Panc1 (cell line): Measurements from ENCODE around the gene BPGM. TPM values are rescaled to one million over a fixed set of nuclear protein-coding genes. Genes with fewer than 3 reads are reported as not detected.

Experiments used
- ATAC-seq: fragments of 200-7000 bp; cut with Tn5 transposase; 2 replicates; pipeline ENCODE4 v1.9.1; 2020; ENCODE audit warnings: mild to moderate bottlenecking, moderate library complexity
- BruUV-seq: library from RNA; stranded (reverse); fragments of 400-500 nt; replicated peaks from 2 replicates; lab custom pipeline; 2021; lab: Mats Ljungman, UMichigan
- CTCF ChIA-PET: fragments of 300-600 bp; sonication (Branson Sonifier 250); formaldehyde crosslinking; loops from one replicate; lab custom pipeline; 2022; ENCODE audit warnings: antibody characterized with exemption; lab: Charles Lee
- POLR2A ChIA-PET: fragments of 300-600 bp; sonication (Branson Sonifier 250); formaldehyde crosslinking; loops from one replicate; lab custom pipeline; 2022; ENCODE audit warnings: antibody characterized with exemption; lab: Charles Lee
- DNase-seq: peaks from one replicate; pipeline ENCODE4 v3.0.0-alpha.2; 2010; ENCODE audit warnings: low read depth, low spot score
- H3K27ac ChIP-seq: 2 replicates; pipeline ENCODE4 v1.5.1; 2011; ENCODE audit warnings: mild to moderate bottlenecking, low read length, inconsistent platforms
- H3K27me3 ChIP-seq: fragments of 200-500 bp; sonication (Bioruptor generic); 2 replicates; pipeline ENCODE4 v1.6.0; 2014; ENCODE audit warnings: low read length, inconsistent platforms; ENCODE audit not compliant: control insufficient read depth, insufficient read depth
- H3K36me3 ChIP-seq: fragments of 200-500 bp; sonication (Bioruptor generic); 2 replicates; pipeline ENCODE4 v1.5.1; 2014; ENCODE audit warnings: inconsistent platforms, mild to moderate bottlenecking, low read length, moderate library complexity; ENCODE audit not compliant: control insufficient read depth, insufficient read depth
- H3K4me1 ChIP-seq: 2 replicates; pipeline ENCODE4 v1.5.1; 2011; ENCODE audit warnings: inconsistent platforms, mild to moderate bottlenecking, low read length, moderate library complexity; ENCODE audit not compliant: control insufficient read depth, insufficient read depth
- H3K4me3 ChIP-seq, 2 experiments: 2 replicates each; pipeline ENCODE4 v1.5.1; 2011 to 2012; ENCODE audit warnings: low read depth in 2 of 2, low read length in 2 of 2, mild to moderate bottlenecking in 2 of 2, inconsistent platforms in 1 of 2, moderate library complexity in 1 of 2
- H3K9me3 ChIP-seq: fragments of 200-500 bp; sonication (Bioruptor generic); 2 replicates; pipeline ENCODE4 v1.5.1; 2014; ENCODE audit warnings: low read depth, mild to moderate bottlenecking, inconsistent platforms, low read length, moderate library complexity; ENCODE audit not compliant: control insufficient read depth, insufficient read depth
- POLR2AphosphoS5 ChIP-seq: IDR thresholded peaks from 2 replicates; pipeline ENCODE4 v1.6.1; 2012; ENCODE audit warnings: mild to moderate bottlenecking, low read depth, low read length, moderate library complexity
- REST ChIP-seq, 2 experiments: IDR thresholded peaks; 2 replicates each; pipeline ENCODE4 v1.6.1; 2011 to 2012; ENCODE audit warnings: low read depth in 2 of 2, control low read depth in 1 of 2, low read length in 1 of 2, mild to moderate bottlenecking in 1 of 2, moderate library complexity in 1 of 2; ENCODE audit not compliant: insufficient read depth in 1 of 2
- SIN3A ChIP-seq: IDR thresholded peaks from 2 replicates; pipeline ENCODE4 v1.6.1; 2012; ENCODE audit warnings: low read depth, mild to moderate bottlenecking, low read length, moderate library complexity, borderline replicate concordance; ENCODE audit not compliant: insufficient read depth
- TCF7L2 ChIP-seq: IDR thresholded peaks from 2 replicates; pipeline ENCODE4 v1.6.1; 2011; ENCODE audit warnings: mild to moderate bottlenecking, low read depth, low read length, inconsistent platforms
- in situ Hi-C: cut with HindIII; loops from 2 replicates; pipeline ENCODE4 v1.10.0; 2016; ENCODE audit warnings: low sequenced_read_pairs, low pct_unique_long_range_greater_than_20kb
- intact Hi-C: fragments of 100-400 bp; cut with micrococcal nuclease; formaldehyde crosslinking; loops from one replicate; pipeline ENCODE4 v1.10.0; 2022; ENCODE audit not compliant: unreplicated experiment
- total RNA-seq: library from RNA; stranded (reverse); gene quantifications from one replicate; pipeline ENCODE4 v1.2.1, GENCODE V29; 2021; ENCODE audit not compliant: unreplicated experiment
- TF ChIP-seq, protein P1 (sequence below): fragments of 450-650 bp; IDR thresholded peaks from 2 replicates; pipeline ENCODE4 v1.5.1; 2017; ENCODE audit warnings: mild to moderate bottlenecking

Gene BPGM
- total RNA-seq, 1 experiment from 2014 or later: 10.7 TPM

- BruUV-seq: no TSS peak
- Histone ChIP-seq H3K4me3 (no peak overlapping the region), H3K4me1 (no peaks in the 10 kb centered on the region), H3K27me3 (0 out of 2 replicates have a peak, but pooled peaks cover 3% of the 10 kb centered on the region), H3K27ac (no peak overlapping the region), H3K36me3 (no peaks in the 10 kb centered on the region), H3K9me3 (no peaks in the 10 kb centered on the region)
- ChIA-PET POLR2A (no interaction called here), CTCF (interaction anchor here (0.5 to 1.7 kb wide), 4 partner anchors 87 to 528 kb away, joined by 3 to 7 read pairs (median 6); no protein-coding TSS in a partner anchor)
- TF ChIP-seq REST (IDR thresholded peaks at IDR 0.05; ENCODE audit: insufficient read depth in 1 of 2, low read depth in 2 of 2, low read length in 1 of 2): no peak
- TF ChIP-seq, protein P1, sequence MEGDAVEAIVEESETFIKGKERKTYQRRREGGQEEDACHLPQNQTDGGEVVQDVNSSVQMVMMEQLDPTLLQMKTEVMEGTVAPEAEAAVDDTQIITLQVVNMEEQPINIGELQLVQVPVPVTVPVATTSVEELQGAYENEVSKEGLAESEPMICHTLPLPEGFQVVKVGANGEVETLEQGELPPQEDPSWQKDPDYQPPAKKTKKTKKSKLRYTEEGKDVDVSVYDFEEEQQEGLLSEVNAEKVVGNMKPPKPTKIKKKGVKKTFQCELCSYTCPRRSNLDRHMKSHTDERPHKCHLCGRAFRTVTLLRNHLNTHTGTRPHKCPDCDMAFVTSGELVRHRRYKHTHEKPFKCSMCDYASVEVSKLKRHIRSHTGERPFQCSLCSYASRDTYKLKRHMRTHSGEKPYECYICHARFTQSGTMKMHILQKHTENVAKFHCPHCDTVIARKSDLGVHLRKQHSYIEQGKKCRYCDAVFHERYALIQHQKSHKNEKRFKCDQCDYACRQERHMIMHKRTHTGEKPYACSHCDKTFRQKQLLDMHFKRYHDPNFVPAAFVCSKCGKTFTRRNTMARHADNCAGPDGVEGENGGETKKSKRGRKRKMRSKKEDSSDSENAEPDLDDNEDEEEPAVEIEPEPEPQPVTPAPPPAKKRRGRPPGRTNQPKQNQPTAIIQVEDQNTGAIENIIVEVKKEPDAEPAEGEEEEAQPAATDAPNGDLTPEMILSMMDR: peak; percentile 71
- intact Hi-C loops (loop anchor here (2.0 to 5.0 kb wide), 2 partner anchors 69 to 312 kb away; no protein-coding TSS in a partner anchor), in situ Hi-C loops (no loop called here)
- DNase-seq (no peak), ATAC-seq (peak; percentile 86)
These were observed 13.6 kb upstream of the BPGM start for GRCh38 chr7:134632937-134633540.

DNA sequence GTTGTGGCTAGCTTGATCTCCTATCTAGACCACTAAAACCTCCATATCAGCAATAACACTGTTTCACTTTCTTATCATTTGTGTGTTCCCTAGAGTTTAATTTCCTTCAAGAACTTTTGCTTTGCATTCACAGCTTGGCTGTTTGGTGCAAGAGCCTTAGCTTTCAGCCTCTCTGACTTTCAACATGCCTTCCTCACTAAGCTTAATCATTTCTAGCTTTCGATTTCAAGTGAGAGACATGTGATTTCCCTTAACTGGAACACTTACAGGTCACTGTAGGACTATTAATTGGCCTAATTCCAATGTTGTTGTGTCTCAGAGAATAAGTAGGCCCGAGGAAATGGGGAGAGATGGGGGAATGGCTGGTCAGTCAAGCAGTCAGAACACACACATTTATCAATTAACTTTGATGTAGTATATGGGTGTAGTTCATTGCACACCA lies 10.6 kb upstream of the BPGM start:
- in situ Hi-C loops: no loop called here
- H3K36me3 ChIP-seq: no peaks in the 10 kb centered on the region
- H3K9me3 ChIP-seq: no peaks in the 10 kb centered on the region
- POLR2A ChIA-PET: interaction anchor here (0.5 kb wide), 1 partner anchor 35 kb away, joined by 3 read pairs; no protein-coding TSS in a partner anchor
- CTCF ChIA-PET: interaction anchor here (0.6 kb wide), 1 partner anchor 131 kb away, joined by 3 read pairs; no protein-coding TSS in a partner anchor
- TF ChIP-seq REST (IDR thresholded peaks at IDR 0.05; ENCODE audit: insufficient read depth in 1 of 2, low read depth in 2 of 2, low read length in 1 of 2) (no peak), POLR2AphosphoS5 (no peak), SIN3A (no peak), TCF7L2 (no peak)
- TF ChIP-seq, protein P1: no peak
- H3K27ac ChIP-seq: no peak overlapping the region
- no peak overlapping the region for H3K4me3 ChIP-seq
- no TSS peak for BruUV-seq
- no peaks in the 10 kb centered on the region for H3K4me1 ChIP-seq
- intact Hi-C loops: no loop called here
- no peaks in the 10 kb centered on the region; the same call in 1 of the 2 replicates for H3K27me3 ChIP-seq
- ATAC-seq: no peak
- no peak for DNase-seq
